OCI-LY3 (cell line): ENCODE measurements around the gene NEMP2.

Experiments used
- EZH2phosphoT487 ChIP-seq: fragments of 200-600 bp; shearing (Covaris generic); IDR thresholded peaks from 2 replicates; pipeline ENCODE4 v1.6.1; 2018; ENCODE audit warnings: antibody characterized with exemption, mixed run types, low read depth
- TF ChIP-seq, protein P1 (sequence below): fragments of 200-600, 300-600 bp; sonication (generic); IDR thresholded peaks from 2 replicates; pipeline ENCODE4 v1.5.1; 2014; ENCODE audit warnings: antibody characterized with exemption, low read length, low read depth

DNA sequence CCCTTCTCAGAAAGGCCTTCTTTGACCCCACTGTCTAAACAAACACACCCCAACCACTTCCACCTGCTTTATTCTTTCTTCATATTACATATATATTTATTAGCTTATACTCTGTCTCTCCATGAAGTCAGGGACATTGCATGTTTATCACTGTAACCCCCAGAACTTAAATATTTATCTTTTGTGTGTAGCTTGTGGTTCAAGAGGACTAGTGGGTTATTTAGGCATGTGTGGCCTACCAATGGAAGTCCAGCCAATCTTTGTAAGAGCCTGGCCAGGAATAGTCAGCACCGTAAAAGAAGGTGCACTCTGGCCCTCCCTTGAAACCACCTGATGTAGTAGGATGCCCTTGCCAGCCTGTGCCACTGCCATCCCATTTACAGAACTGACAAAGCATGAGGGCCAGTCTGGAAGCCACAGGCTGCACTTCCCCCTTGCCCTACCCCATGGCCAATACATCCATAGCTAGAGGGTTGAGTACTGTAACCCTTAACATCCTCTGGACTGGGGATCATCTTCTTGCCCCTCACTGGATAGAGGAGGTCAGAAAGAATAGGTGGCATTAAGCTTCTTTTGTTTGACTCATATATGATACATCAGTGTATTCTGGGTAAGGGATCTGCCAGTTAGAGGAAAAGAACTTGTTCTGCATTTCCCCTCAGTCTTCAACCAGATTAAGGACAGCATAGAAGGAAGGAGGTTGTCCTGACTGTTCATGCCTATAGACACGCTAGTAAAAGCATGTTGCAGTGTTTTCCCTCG lies 4.9 kb downstream of the NEMP2 start:
- TF ChIP-seq, protein P1, sequence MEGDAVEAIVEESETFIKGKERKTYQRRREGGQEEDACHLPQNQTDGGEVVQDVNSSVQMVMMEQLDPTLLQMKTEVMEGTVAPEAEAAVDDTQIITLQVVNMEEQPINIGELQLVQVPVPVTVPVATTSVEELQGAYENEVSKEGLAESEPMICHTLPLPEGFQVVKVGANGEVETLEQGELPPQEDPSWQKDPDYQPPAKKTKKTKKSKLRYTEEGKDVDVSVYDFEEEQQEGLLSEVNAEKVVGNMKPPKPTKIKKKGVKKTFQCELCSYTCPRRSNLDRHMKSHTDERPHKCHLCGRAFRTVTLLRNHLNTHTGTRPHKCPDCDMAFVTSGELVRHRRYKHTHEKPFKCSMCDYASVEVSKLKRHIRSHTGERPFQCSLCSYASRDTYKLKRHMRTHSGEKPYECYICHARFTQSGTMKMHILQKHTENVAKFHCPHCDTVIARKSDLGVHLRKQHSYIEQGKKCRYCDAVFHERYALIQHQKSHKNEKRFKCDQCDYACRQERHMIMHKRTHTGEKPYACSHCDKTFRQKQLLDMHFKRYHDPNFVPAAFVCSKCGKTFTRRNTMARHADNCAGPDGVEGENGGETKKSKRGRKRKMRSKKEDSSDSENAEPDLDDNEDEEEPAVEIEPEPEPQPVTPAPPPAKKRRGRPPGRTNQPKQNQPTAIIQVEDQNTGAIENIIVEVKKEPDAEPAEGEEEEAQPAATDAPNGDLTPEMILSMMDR: no peak
- TF ChIP-seq EZH2phosphoT487: no peak
